Measurements from ENCODE around the gene RAB20. TPM values are rescaled to one million over a fixed set of nuclear protein-coding genes. Genes with fewer than 3 reads are reported as not detected.

Gene RAB20
- polyA plus RNA-seq, 1 donor (not counting 4 experiments of a cell fraction or from before 2014, with no cell fraction given): 4.3 TPM

- Histone ChIP-seq H3K9me1 (ENCODE audit: control insufficient read depth, extremely low read depth, insufficient read depth, low read length) (no peaks in the 10 kb centered on the region), H3K9me3 (ENCODE audit: control insufficient read depth, low read depth, low read length) (no peaks in the 10 kb centered on the region), H4K20me1 (ENCODE audit: control insufficient read depth, extremely low read depth, insufficient read depth, low read length) (no peaks in the 10 kb centered on the region), H3K36me3 (ENCODE audit: control insufficient read depth in 2 of 2, extremely low read depth in 1 of 2, insufficient read depth in 2 of 2, low read length in 2 of 2) (no peaks in the 10 kb centered on the region), H3K79me2 (ENCODE audit: control insufficient read depth, insufficient read depth, low read length) (no peaks in the 10 kb centered on the region), H3K4me3 (ENCODE audit: control insufficient read depth in 2 of 3, extremely low read depth in 1 of 3, insufficient read depth in 2 of 3, low read depth in 1 of 3, low read length in 3 of 3) (no peak overlapping the region), H3K27me3 (ENCODE audit: control insufficient read depth, extremely low read depth, insufficient read depth, low read length) (no peaks in the 10 kb centered on the region), H3K9ac (ENCODE audit: control insufficient read depth, extremely low read depth, insufficient read depth, low read length) (no peak overlapping the region), H3K4me2 (ENCODE audit: control insufficient read depth, extremely low read depth, insufficient read depth, low read depth, low read length) (peak overlapping the region; percentile 96), H2AFZ (ENCODE audit: control insufficient read depth, low read length) (no peak overlapping the region), H3K27ac (ENCODE audit: control insufficient read depth, insufficient read depth, low read length) (no peak overlapping the region), H3K4me1 (ENCODE audit: control insufficient read depth, extremely low read depth, insufficient read depth, low read length) (peaks cover 24% of the 10 kb centered on the region)
- no peak for TF ChIP-seq EZH2 (IDR thresholded peaks at IDR 0.05; ENCODE audit: low read length)
- TF ChIP-seq CTCF (optimal IDR thresholded peaks at IDR 0.05 in 1 of 3, IDR thresholded peaks at IDR 0.05 in 1 of 3, conservative IDR thresholded peaks at IDR 0.05 in 1 of 3; ENCODE audit: extremely low read depth in 1 of 3, insufficient read depth in 2 of 3, low read length in 3 of 3): no peak
- no peak for FAIRE-seq
- no peak for DNase-seq (ENCODE audit: low read depth, low spot score)
- dilution Hi-C loops (cut with MboI; ENCODE audit: extremely low pct_ligation_motif_present, low sequenced_read_pairs): no loop called here
Observed at GRCh38 chr13:110559429-110559943, 2.0 kb downstream of the RAB20 start.

GRCh38 chr13:110557610-110558305 is 3.8 kb downstream of the RAB20 start:
- Histone ChIP-seq H3K27ac (ENCODE audit: control insufficient read depth, insufficient read depth, low read length) (no peak overlapping the region), H3K9me3 (ENCODE audit: control insufficient read depth, low read depth, low read length) (no peaks in the 10 kb centered on the region), H3K36me3 (ENCODE audit: control insufficient read depth in 2 of 2, extremely low read depth in 1 of 2, insufficient read depth in 2 of 2, low read length in 2 of 2) (no peaks in the 10 kb centered on the region), H3K79me2 (ENCODE audit: control insufficient read depth, insufficient read depth, low read length) (no peaks in the 10 kb centered on the region), H3K4me3 (ENCODE audit: control insufficient read depth in 2 of 3, extremely low read depth in 1 of 3, insufficient read depth in 2 of 3, low read depth in 1 of 3, low read length in 3 of 3) (no peak overlapping the region), H3K9me1 (ENCODE audit: control insufficient read depth, extremely low read depth, insufficient read depth, low read length) (no peaks in the 10 kb centered on the region), H3K4me1 (ENCODE audit: control insufficient read depth, extremely low read depth, insufficient read depth, low read length) (peaks cover 23% of the 10 kb centered on the region), H3K9ac (ENCODE audit: control insufficient read depth, extremely low read depth, insufficient read depth, low read length) (no peak overlapping the region), H3K27me3 (ENCODE audit: control insufficient read depth, extremely low read depth, insufficient read depth, low read length) (no peaks in the 10 kb centered on the region), H4K20me1 (ENCODE audit: control insufficient read depth, extremely low read depth, insufficient read depth, low read length) (no peaks in the 10 kb centered on the region), H2AFZ (ENCODE audit: control insufficient read depth, low read length) (no peak overlapping the region), H3K4me2 (ENCODE audit: control insufficient read depth, extremely low read depth, insufficient read depth, low read depth, low read length) (no peak overlapping the region)
- no peak for TF ChIP-seq EZH2 (IDR thresholded peaks at IDR 0.05; ENCODE audit: low read length)
- TF ChIP-seq CTCF (optimal IDR thresholded peaks at IDR 0.05 in 1 of 3, IDR thresholded peaks at IDR 0.05 in 1 of 3, conservative IDR thresholded peaks at IDR 0.05 in 1 of 3; ENCODE audit: extremely low read depth in 1 of 3, insufficient read depth in 2 of 3, low read length in 3 of 3): no peak
- DNase-seq (ENCODE audit: low read depth, low spot score): no peak
- no peak for FAIRE-seq
- dilution Hi-C loops (cut with MboI; ENCODE audit: extremely low pct_ligation_motif_present, low sequenced_read_pairs): no loop called here

Data from keratinocyte (primary cell).